ENCODE measurements around the gene CBFA2T3.
A peak's percentile ranks its signal among the peaks of the same experiment; 100 is the strongest.

Gene CBFA2T3

GRCh38 chr16:88864521-88864920 lies 112.5 kb downstream of the CBFA2T3 start:
- Mint-ChIP-seq H3K27ac (no peak overlapping the region), H3K9me3 (no peaks in the 10 kb centered on the region), H3K4me1 (no peaks in the 10 kb centered on the region), H3K36me3 (ENCODE audit: low read depth) (peaks cover 5% of the 10 kb centered on the region), H3K27me3 (ENCODE audit: low read depth) (peaks cover 17% of the 10 kb centered on the region), H3K4me3 (no peak overlapping the region)
- no peak for TF ChIP-seq CTCF (IDR thresholded peaks at IDR 0.05; ENCODE audit: unreplicated experiment in 3 of 3)

GRCh38 chr16:88864099-88864498 lies 112.9 kb downstream of the CBFA2T3 start:
- H3K27me3 Mint-ChIP-seq (ENCODE audit: low read depth), result peaks cover 14% of the 10 kb centered on the region
- no peak overlapping the region for H3K4me3 Mint-ChIP-seq
- no peak for TF ChIP-seq CTCF (IDR thresholded peaks at IDR 0.05; ENCODE audit: unreplicated experiment in 3 of 3)
- no peaks in the 10 kb centered on the region for H3K9me3 Mint-ChIP-seq
- H3K4me1 Mint-ChIP-seq, result no peaks in the 10 kb centered on the region
- peaks cover 5% of the 10 kb centered on the region for H3K36me3 Mint-ChIP-seq (ENCODE audit: low read depth)
- H3K27ac Mint-ChIP-seq, result no peak overlapping the region

GRCh38 chr16:88863426-88863825 lies 113.6 kb downstream of the CBFA2T3 start:
- peaks cover 5% of the 10 kb centered on the region for H3K36me3 Mint-ChIP-seq (ENCODE audit: low read depth)
- H3K9me3 Mint-ChIP-seq, result no peaks in the 10 kb centered on the region
- H3K4me1 Mint-ChIP-seq, result no peaks in the 10 kb centered on the region
- H3K4me3 Mint-ChIP-seq, result no peak overlapping the region
- H3K27me3 Mint-ChIP-seq (ENCODE audit: low read depth), result peaks cover 7% of the 10 kb centered on the region
- H3K27ac Mint-ChIP-seq, result no peak overlapping the region
- TF ChIP-seq CTCF (IDR thresholded peaks at IDR 0.05; ENCODE audit: unreplicated experiment in 3 of 3), result no peak

GRCh38 chr16:88862968-88863367 lies 114.0 kb downstream of the CBFA2T3 start:
- Mint-ChIP-seq H3K9me3 (no peaks in the 10 kb centered on the region), H3K27ac (no peak overlapping the region), H3K4me3 (no peak overlapping the region), H3K4me1 (peaks cover 2% of the 10 kb centered on the region), H3K36me3 (ENCODE audit: low read depth) (peaks cover 5% of the 10 kb centered on the region), H3K27me3 (ENCODE audit: low read depth) (peaks cover 3% of the 10 kb centered on the region)
- TF ChIP-seq CTCF (IDR thresholded peaks at IDR 0.05; ENCODE audit: unreplicated experiment in 3 of 3), result no peak

- Mint-ChIP-seq H3K9me3 (no peaks in the 10 kb centered on the region), H3K27me3 (ENCODE audit: low read depth) (no peaks in the 10 kb centered on the region), H3K36me3 (ENCODE audit: low read depth) (peaks cover 5% of the 10 kb centered on the region), H3K4me1 (peaks cover 7% of the 10 kb centered on the region), H3K27ac (no peak overlapping the region), H3K4me3 (no peak overlapping the region)
- no peak for TF ChIP-seq CTCF (IDR thresholded peaks at IDR 0.05; ENCODE audit: unreplicated experiment in 3 of 3)
Observed at GRCh38 chr16:88861359-88861758, 115.6 kb downstream of the CBFA2T3 start.

GRCh38 chr16:88859381-88860091 lies 117.5 kb downstream of the CBFA2T3 start:
- Mint-ChIP-seq H3K27ac (no peak overlapping the region), H3K27me3 (ENCODE audit: low read depth) (no peaks in the 10 kb centered on the region), H3K36me3 (ENCODE audit: low read depth) (peaks cover 5% of the 10 kb centered on the region), H3K9me3 (no peaks in the 10 kb centered on the region), H3K4me3 (peak overlapping the region; percentile 41 to 68 (median 46)), H3K4me1 (peaks cover 14% of the 10 kb centered on the region)
- TF ChIP-seq CTCF (IDR thresholded peaks at IDR 0.05; ENCODE audit: unreplicated experiment in 3 of 3), result no peak

Measured in nephron (organoid).